Smooth muscle cell of the brain vasculature (primary cell): ENCODE data around the gene DR1.
"Not testable (repeated sequence)": the region's sequence is repeated elsewhere in the genome, so short reads cannot be mapped to it uniquely, and the experiment has no call there.

ENCODE experiments used
- DNase-seq: peaks from one replicate; pipeline ENCODE4 v3.0.0-alpha.2; 2012; ENCODE audit warnings: low read depth, low spot score

The DR1 gene

DNA sequence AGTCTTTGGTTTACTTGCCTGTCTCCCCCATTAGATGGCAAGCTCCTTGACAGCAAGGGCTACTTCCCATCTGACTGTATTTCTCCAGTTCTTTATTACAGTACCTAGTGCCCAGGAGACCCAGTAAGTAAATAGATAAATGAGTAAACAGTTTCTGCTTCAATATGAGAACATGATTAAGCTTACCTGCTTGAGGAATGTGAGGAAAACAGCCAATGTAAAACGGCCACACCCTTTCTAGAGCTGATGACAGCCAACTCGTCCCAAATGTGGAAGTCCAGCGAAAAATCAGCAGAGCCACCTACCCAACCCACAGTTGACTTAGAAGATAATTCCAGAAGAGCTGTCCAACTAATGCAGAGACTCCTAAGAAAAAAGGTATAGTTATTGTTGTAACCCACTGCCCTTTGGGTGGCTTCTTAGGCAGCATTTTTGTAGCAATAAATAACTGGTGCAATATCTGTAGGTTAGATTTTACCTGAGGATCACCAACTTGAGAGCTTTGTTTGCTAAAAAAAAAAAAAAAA is 6.5 kb upstream of the DR1 start:
- no peak for DNase-seq

DNA sequence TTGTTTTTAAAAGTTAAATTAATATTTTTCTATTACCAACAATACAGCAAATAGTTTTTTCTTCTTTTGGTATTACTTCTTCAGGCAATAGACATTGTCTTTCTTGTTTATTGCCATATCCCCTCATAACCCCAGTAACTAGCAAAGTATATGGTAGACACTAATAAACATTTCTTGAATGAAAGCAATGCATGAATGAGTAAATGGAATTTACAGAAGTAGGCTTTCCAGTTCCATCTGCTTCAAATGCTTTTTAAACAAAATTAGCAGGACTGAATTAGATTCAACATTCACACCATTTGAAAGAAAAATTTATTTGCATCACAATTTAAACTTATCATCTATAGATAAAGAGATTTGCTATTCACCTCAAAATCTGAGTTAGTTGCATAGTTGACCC is 5.6 kb upstream of the DR1 start:
- DNase-seq = no peak

DNA sequence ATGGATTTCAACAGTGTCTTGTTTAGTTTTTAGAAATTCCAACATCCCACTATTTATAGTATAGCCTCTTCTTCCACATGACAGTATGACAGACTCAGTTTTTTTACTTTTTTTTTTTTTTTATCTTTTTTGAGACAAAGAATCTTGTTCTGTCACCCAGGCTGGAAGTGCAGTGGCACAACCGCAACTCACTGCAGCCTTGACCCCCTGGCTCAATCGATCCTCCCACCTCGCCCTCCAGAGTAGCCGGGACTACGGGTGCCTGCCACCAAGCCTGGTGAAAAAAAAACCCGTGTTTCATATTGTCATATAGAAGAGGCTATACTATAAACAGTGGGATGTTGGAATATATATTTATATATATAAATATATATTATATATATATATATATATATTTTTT is 1.2 kb upstream of the DR1 start:
- no peak for DNase-seq

DNA sequence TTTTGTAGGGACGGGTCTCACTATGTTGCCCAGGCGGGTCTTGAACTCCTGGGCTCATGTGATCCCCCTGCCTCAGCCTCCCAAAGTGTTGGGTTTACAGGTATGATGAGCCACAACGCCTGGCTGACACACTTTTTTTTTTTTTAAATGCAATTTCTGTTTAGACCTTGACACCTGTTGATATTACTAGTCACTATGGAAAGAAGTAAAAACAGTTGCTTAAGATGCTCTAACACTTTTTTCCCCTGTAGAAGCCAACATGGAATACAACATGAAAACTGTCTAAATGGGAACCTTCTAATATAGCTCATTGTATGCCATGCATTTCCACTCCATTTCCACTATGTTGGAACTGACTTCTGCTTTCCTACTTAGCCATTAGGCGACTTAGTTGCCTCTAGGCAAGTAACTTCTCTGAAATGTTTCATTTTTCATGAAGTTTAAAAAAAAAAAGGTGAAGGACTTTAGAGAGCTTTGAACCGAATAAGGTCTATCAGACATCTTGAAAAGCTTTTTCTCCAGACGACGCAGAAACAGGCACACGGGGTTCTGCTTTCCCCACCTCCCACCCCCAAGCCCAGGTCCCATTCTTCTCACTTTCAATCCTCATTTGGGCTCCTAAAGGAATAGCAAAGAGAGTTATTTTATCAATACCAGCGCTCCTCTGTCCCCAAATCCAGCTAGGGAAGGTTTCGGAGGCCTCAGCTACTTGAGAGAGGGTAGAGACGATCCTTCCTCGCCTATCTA is 648 bp upstream of the DR1 start:
- DNase-seq = no peak

DNA sequence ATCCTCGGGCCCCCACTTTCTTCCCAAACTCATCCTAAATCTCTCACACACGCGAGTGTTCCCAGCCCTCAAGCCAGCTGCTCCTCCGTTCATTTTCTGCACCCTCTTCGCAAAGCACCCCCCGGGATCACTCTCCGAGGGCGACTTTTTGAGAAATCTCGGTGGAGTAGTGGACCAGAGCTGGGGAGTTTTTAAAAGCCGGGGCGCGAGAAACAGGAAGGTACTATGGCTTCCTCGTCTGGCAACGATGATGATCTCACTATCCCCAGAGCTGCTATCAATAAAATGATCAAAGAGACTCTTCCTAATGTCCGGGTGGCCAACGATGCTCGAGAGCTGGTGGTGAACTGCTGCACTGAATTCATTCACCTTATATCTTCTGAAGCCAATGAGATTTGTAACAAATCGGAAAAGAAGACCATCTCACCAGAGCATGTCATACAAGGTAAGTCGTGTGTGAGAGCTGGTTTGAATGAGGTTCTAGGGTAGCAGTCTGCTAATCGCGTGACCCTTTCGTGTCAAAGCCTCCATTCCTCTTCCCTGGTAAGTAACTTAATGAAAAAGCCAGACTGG is 800 bp downstream of the DR1 start:
- DNase-seq = no peak

DNA sequence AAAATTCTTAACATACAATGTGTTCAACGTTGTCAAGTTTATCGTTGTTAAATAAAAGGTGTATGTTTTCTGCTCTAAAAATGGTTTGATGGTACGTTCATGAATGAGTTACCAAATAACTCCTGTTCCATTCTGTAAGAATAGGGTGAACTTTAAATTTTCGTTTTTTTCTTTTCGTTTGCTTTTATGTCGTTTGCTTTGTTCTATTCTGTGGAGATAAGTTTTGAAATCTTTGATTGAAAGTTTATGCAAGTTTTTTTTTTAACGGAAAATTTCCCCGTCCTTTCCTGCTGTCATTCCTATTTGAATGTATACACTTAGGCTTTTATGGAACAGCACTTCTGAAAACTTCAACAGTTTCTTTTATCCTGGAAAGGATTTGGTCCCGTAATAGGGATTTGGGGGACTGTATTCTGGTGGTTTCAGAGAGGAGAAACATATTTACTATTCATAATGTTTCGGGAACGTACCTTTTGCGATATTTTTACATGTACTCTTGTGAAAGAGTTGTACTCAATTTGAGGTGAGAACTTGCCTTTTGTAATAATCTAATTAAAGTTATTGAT is 1.7 kb downstream of the DR1 start:
- DNase-seq = no peak

DNA sequence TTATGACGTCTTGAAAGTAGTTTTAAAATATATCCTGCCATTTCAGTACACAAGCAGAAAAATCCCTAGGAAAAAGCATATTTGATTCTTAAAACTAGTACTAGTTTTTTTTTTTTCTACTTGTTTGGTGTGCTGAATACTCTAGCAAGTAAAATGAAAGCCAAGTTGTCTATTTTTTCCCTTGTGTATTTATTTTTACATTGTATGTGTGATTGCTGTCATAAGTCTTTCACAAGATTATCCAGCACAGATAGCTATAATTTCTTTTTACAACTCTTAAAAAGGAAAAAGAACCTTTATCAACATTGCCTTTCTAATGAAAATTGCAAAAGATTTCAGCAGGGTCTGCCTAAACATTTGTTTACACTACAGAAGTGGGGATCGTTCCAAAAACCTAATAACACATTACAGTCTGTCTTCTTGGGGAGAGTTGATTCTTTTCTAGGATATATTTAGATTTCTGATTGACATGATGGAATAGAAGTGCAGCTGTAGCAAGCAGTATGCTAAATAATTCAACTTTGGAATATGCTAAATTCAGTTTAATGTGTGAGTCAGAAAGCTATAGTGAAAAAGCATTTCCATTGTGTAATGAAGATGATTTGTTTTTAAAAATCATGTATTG is 2.5 kb downstream of the DR1 start:
- no peak for DNase-seq

DNA sequence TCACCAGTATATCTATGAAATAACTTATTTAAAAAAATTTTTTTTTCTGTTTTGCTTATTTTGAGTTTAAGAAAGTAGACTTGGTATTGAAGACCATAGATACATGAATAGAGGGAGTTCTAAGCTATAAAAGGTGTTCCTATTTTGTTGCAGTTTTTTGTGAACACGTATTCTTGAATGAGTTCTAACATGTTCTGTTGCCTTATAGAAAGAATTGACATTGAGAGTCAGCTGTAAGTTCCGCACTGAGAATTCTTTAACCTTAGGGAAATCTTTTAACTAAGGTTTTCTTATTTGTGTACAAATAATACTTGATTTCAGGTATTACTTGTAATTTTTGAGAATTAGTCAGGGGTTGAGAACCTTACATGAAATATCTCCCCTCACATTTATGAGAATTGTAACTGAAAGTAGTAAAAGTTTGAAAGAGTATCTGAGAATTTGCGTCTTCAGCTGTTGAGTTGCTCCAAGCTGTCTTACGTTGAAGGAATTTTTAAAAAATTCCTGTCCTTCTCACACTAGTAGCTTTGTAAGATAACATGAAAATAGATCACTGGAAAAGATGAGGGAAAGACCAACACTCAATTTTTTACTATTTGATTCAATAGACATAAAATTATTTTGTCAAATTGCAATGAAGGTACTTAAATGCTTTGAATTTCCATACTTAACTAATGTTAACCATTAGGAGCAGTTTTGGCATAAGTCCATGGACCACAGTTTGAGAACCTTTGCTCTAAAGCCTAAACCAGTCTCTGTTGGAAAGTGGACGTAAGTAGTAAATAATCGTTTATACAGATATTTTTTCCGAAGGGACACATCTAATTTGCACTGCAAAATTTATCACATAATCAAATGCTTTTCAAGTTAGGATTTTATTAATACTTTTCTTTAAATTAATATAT is 3.8 kb downstream of the DR1 start:
- DNase-seq = no peak

DNA sequence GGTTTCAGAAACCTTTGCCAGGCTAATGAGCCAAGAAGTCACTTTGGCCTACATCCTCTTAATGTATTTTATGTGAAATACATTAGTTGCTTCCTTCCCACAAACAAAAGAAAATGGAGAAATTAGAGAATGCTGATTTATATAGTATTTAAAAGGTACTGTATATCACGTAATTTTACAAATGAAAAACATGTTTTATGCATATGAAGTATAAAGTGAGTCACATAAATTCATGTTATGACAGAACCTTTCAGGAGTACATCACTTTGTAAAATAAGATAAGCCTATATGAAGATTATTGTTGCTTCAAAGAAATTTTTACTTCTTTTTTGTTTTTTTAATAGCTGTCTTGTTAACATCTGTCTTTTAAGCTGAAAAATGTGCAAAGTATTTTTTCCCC is 4.6 kb downstream of the DR1 start:
- no peak for DNase-seq

DNA sequence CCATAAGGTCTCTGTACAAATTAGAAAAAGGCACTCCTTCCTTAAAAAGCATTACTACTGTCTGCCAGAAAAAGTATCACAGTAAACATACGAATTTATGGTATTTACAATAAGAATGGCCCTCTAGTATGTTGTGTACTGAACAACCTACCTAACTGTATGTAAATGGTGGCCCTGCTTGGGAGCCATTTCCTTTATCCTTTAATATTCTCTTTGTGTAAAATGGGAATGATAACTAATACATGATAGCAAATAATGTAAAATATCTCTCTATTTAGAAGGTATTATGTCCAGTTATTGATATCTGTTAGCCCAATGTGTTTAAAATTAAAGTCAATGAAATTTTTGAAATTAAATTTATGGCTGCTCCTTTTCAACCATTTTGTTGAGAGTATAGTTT is 5.2 kb downstream of the DR1 start:
- no peak for DNase-seq

DNA sequence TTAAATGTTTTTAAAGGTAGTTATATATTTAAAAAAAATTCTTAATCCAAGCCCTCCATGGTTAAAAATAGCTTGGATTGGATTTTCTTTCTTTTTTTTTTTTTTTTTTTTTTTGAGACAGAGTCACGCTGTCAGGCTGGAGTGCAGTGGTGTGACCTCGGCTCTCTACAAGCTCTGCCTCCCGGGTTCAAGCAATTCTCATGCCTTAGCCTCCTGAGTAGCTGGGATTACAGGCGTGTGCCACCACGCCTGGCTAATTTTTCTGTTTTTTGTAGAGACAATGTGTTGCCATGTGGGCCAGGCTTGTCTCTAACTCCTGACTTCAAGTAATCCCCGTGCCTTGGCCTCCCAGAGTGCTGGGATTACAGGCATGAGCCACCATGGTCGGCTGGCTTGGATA is 5.6 kb downstream of the DR1 start:
- not testable (repeated sequence) for DNase-seq

DNA sequence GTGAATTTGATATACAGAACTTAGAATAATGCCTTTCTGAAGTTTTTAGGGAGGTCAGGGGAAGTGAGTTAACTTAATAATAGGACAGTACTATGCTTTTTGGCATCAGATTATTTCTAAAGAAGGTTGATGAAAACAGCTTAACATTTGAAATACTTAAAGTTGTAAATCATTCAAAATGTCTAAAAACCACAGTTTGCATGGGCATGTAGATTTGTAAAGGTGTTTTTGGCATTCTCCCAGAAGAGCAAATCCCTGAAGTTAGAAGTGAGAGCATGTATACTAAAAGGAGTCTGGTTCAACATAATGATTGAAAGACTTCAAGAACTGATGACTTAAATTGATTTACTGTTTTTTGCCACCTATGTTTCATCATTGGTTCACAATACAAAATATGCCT is 6.7 kb downstream of the DR1 start:
- no peak for DNase-seq

DNA sequence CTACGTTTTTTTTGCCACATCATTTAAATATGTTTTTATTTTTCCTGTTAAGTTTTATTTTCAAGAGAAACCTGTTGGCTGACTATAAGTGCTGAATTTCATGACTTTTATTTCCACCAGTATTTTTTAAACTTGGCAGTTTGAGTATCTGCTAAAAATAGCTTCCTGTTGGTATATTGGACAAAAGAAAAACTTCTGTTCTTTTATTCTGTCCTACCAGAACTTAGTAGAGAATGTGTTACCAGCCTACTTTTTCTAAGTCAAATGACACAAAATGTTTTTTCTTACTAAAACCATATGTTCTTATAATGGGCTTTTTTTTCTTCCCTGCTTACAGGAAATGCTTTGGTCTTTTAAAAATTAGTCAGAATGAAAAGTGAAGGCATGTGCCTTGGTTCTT is 7.6 kb downstream of the DR1 start:
- no peak for DNase-seq

DNA sequence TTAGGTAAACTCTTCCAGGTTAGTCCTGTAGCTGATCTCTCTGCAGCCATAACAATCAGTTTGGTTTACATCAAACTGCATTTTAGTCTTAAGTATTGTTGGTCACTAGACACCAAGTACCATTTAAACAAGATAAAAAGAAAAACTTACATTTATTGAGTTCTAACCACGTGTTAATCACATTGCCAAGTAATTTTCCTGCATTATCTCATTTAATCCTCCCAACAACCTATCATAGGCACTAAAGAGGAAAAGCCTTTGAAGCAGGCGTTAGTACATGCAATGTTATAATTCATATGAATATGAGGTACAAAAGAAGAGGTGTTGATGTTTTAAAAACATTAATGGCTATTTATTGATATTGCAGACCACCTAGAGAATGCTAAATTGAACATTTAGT is 9.0 kb downstream of the DR1 start:
- DNase-seq = no peak

DNA sequence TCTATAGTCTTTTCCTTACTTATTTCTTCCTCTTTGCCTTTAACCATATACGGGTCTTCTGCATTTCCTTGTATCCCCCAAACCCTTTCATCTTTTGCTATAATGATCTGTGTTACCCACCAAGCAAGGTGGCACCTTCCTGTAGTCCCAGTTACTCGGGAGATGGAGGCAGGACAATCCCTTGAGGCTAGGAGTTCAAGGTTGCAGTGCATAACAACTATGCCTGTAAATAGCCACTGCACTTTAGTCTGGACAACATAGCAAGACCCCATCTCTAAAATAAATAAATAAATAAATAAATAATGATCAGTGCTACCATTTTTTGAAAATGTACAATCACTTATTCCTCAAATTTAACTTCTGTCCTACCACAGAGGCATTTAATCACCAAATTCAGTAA is 11.5 kb downstream of the DR1 start:
- DNase-seq = no peak

DNA sequence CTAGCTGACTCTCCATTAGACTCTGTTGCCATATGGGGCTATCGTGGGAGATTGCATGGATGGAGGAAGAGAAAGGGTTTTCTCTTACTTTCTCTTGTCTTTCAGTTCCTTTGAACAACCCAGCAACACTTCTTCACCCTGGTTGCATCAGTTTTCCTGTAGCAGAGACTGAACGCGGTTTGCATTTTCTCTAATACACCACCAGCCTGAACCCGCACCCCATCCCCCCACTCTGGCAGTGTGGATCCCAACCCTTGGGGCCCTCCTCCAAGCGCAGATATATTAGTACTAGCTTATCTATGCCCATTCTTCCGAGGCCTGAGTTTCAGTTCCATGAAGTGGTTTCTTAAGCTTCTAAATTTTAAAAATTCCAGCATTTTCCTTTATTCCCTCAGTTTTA is 12.6 kb downstream of the DR1 start:
- DNase-seq = no peak

DNA sequence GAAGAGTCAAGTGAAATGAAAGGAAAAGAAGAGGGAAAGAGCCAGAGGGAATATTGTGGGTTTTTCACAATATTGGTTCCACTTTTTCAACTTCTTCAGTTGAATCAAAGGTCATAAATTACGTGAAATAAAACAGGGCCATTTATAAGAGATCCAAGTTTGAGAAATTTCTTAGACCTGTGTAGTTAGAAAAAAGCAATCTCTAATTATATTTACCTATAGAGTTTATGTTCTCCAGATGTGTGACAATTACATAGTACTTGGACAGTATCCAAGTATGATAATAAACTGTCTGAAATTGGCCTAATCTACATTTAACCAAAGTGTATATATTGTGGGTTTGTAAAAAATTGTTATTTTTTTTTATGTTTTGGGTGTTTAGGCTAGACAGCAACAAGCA is 14.4 kb downstream of the DR1 start:
- no peak for DNase-seq

DNA sequence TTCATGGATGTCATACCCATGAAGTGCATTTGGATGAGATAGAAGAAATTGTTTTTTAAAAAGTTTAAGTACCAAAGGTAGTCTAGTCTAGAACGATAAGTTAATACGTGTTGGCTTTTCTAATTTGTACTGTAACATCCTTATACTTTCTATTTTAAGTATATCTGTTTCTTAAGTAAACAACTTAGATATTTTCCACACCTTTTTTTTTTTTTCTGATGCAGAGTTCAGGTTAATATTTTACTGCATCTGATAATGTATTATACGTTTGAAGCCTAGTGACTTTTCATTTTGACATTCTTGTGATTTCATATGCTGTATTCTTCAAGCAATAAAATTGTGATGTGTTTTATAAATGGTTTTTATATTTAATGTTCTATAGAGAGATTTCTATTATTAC is 16.5 kb downstream of the DR1 start:
- DNase-seq = no peak

DNA sequence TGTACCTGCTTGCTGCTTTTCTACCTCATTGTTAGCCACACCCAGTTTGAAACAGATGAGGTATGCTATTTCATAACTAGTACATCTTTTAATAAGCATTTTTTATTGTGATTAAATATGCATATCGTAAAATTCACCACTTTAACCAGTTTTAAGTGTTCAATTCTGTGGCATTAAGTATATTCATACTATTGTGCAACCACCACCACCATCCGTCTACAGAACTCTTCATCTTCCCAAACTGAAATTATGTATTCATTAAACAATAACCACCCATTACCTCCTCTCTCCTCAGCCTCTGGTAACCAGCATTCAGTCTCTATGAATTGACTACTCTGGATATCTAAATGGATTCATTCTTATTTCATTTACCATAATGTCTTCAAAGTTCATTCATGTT is 20.1 kb downstream of the DR1 start:
- DNase-seq = no peak

DNA sequence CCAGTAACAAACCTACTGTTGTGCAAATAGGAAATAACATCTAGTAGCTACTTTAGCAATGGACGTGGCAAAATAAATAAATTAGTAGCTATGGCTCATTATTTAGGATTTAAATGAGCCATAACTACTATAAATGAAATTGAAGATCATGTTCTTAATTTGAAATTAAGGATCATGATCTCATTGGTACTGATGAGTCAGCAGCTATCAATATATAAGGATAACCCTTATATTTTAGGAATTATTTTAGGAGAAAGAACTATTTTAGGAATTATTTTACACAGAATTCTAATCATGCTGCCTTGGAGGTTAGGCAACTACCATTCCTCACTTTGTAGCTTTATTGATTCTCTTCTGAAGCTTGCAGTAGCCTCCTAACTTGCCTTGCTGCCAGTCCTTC is 24.0 kb downstream of the DR1 start:
- DNase-seq = no peak

DNA sequence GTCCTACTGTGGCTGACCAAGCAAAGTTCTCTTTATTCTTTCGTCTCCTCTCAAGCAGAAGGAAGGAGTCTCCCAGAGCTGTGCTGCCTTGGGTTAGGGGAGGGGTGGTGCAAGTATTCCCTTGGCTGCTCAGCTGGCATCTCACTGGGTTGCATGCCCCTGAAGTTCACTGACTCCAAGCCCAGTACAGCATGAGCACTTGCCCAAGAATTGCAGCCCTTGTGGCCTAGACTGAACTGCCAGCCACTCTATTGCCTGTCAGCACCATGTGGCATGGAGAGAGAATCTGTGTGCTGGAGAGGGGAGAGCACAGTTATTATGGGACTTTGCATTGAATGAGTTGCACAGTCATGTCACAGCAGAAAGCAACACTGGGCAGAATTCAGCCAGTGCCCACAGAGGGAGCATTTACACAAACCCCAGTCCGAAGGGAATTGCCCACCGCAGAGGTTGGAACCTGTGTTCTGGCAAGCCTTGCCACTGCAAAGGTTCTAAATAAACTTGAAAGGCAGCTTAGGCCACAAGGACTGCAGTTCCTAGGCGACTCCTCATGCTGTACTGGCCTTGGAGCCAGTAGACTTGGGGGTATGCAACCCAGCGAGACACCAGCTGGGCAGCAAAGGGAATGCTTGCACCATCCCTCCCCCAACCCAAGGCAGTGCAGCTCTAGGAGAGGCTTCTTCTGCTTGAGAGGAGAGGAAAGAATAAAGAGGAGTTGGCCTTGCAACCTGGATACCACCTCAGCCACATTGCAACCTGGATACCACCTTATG is 28.8 kb downstream of the DR1 start:
- no peak for DNase-seq
